ENCODE results near the gene TRMT6.
A peak's percentile ranks its signal among the peaks of the same experiment; 100 is the strongest.

TRMT6 gene, protein sequence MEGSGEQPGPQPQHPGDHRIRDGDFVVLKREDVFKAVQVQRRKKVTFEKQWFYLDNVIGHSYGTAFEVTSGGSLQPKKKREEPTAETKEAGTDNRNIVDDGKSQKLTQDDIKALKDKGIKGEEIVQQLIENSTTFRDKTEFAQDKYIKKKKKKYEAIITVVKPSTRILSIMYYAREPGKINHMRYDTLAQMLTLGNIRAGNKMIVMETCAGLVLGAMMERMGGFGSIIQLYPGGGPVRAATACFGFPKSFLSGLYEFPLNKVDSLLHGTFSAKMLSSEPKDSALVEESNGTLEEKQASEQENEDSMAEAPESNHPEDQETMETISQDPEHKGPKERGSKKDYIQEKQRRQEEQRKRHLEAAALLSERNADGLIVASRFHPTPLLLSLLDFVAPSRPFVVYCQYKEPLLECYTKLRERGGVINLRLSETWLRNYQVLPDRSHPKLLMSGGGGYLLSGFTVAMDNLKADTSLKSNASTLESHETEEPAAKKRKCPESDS

GRCh38 chr20:5950271-5951031 is at the start of gene TRMT6, which contains the start of gene MCM8:
Gene TRMT6 (minus strand): TSS chr20:5950533. CDS start chr20:5950405, 128 bp downstream.
Gene MCM8 (plus strand): TSS chr20:5950652. CDS start chr20:5952016, 1,364 bp downstream.
- ATAC-seq, result peak; percentile 87 to 88

- no peak for ATAC-seq
These were observed 49.5 kb upstream of the TRMT6 start for GRCh38 chr20:5999783-6000182.

DNA sequence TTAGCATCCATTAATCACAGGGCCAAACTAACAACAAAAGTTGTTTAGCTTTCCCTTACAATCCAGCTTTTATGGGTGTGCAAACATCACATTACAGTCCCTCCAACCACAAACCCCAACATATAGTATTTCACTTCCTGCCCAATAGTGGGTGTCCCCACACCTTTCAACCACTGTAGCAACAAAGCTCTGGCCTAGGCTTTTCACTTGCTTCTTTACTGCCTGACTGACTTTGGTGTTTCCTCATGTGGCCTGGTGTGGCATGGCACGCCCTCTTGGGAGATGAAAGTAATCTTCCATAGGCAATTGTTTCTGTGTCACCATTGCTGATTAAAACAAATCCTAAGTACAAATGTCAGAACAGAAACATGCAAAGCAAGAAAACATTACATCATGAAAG is 46.4 kb upstream of the TRMT6 start:
- ATAC-seq, result peak; percentile 51 to 78

DNA sequence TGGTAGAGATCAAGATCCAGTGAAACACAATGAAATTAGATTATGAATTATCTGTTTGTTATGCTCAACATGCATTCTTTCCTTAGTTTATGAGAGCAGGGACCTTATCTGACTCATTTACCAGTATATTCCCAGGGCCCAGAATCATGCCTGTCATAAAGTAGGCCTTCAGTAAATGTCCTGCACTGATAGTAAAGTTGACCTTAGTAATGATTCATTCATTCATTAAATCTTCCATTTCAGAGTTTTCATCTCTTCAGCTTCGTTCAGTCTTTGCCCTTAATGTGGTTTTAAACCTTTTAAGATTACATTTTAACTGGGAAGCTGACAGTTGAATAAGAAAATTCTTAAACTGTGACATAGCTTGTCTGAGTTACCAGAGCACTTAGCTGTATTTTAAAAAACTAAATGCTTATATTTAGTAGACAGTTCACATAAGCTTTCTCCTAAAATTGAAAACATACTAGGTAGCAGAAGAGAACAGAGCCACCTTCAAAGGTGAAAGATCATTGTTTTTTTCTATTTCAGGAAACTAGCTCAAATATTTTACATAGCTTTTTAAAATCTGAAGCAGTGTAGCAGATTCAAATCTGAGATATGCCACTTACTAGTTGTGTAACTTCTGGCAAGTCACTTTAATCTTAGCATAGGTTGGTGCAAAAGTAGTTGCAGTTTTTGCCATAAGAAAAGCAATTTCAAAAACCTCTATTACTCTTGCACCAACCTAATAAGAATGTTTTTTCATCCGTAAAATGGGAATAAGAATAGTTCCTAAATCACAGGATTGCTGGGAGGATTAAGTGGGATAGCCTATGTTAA is 41.5 kb upstream of the TRMT6 start:
- no peak for ATAC-seq

DNA sequence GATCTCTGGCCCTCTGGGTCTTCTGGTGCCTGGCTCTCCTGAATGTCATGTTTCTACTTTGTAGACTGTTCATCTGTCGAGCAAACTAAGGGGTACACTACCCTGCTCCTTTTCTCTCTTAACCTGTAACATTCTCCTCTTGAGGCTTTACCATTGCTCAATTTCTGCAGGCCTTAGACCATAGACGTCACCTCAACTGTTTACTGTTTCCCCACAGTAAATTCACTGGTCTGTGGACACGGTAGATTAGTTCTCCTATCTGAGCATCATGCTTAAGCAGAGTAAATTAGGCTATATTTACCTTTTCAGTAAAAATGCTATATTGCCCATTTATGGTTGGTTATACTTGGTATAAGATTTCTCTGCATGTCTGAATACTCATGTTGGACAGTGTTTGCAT is 40.6 kb upstream of the TRMT6 start:
- no peak for ATAC-seq

DNA sequence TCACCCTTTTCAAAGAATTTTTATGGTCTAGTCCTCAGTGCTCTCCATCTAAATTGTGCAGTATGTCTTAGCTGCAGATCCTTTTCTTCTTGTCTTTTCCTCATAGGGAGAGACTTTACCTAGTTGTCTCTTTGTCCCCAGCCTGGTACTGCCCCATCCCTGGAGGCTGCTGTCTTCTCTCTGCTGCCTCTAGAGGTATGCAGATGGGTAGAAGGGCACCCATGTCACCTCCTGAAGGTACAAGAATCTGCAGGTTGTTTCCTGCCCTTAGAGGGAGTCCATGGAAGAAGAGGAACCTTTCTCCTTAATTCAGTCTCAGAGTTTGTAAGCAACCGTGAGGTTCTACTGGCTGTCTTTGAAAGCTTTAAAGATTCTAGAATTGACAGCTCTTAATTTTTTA is 39.2 kb upstream of the TRMT6 start:
- peak in 1 of 2 donors; percentile 33 for ATAC-seq

- ATAC-seq, result no peak
These were observed 37.0 kb upstream of the TRMT6 start for GRCh38 chr20:5987383-5987782.

GRCh38 chr20:5980720-5981538 is 30.6 kb upstream of the TRMT6 start:
- ATAC-seq, result no peak

- no peak for ATAC-seq
These were observed 29.5 kb upstream of the TRMT6 start for GRCh38 chr20:5979801-5980200.

- no peak for ATAC-seq
These were observed 27.6 kb upstream of the TRMT6 start for GRCh38 chr20:5977975-5978374.

- no peak for ATAC-seq
These were observed 26.9 kb upstream of the TRMT6 start for GRCh38 chr20:5977223-5977622.

DNA sequence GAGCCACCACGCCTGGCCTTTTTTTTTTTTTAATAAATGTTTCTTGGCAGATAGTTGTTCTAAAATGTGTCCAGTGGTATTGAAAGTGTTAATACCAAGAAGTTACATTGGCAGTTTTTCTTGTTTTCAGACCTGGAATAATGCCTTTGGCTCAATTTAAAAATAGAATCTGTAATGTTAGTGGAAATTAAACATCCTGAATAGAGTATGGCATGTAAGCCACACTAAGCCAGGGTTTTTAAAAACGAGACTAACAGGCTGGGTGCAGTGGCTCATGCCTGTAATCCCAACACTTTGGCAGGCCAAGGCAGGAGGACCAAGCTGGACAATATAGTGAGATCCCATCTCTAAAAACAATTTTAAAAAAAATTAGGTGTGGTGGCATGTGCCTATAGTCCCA is 25.4 kb upstream of the TRMT6 start:
- no peak for ATAC-seq

DNA sequence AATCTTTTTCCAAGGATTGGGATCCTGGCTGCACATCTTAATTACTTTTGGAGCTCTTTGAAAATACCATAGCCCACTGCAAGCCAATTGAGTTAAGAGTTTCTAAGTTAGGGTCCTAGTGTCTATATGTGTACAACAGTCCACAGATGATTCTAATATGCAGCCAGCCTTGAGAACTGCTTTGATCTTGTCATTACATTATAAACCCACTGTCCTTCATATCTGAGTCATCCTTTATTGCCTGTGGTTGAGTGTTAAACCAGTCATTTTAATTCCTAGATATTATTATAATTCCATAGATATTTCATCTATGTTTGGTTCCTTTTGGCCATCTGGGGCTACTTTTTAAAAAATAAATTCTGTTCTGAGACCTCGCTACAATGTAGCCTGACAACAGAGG is 24.2 kb upstream of the TRMT6 start:
- ATAC-seq, result no peak

- no peak for ATAC-seq
These were observed 23.6 kb upstream of the TRMT6 start for GRCh38 chr20:5973971-5974370.

- no peak for ATAC-seq
These were observed 22.8 kb upstream of the TRMT6 start for GRCh38 chr20:5973172-5973571.

GRCh38 chr20:5971203-5971602 is 20.9 kb upstream of the TRMT6 start:
- no peak for ATAC-seq

DNA sequence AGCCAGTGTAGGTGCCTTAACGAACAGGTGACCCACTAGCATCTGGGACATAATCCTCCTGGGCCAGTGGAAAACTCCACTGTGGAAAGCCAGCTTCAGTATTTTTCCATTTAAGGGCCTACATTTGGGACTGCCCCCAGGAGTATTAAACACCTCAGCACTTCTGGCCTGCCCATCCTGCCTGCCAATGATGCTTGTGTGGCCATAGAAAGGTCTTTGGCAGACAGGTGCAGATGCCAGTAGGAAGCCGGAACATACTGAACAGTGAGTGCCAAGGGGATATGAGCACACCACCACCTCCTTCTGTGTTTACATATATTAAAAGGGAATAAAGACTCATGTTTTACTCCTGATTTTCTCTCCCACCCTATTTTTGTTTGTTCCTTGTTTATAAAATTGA is 20.0 kb upstream of the TRMT6 start:
- ATAC-seq, result no peak

- ATAC-seq, result no peak
These were observed 19.6 kb upstream of the TRMT6 start for GRCh38 chr20:5969940-5970339.

- ATAC-seq, result no peak
These were observed 19.1 kb upstream of the TRMT6 start for GRCh38 chr20:5969348-5969935.

DNA sequence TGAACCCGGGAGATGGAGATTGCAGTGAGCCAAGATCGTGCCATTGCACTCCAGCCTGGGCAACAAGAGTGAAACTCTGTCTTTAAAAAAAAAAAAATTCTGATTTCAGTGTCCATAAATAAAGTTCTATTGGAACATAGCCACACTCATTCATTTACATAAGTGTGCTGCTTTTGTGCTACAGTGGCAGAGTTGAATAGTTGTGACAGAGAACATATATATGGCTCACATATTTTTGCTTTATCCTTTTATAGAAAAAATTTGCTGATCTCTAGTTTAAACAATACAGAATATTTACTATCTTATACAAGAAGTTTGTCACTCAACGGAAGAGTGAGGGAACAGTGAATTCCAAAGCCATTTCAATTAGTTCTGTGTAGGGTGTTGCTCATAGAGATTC is 18.1 kb upstream of the TRMT6 start:
- ATAC-seq, result no peak

DNA sequence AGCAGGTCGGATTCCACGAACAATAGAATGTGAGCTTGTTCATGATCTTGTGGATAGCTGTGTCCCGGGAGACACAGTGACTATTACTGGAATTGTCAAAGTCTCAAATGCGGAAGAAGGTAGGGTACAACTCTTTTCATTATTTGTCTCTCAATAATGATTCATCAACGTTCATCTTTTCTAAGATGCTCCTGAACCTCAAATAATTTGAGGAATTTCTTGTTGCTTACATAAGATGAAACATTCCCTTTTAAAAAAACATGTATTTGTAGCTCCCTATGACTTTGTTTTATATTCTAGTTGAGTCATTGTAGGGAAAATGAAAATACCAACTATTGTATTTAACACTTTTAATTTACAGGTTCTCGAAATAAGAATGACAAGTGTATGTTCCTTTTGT is 17.1 kb upstream of the TRMT6 start:
- no peak for ATAC-seq

DNA sequence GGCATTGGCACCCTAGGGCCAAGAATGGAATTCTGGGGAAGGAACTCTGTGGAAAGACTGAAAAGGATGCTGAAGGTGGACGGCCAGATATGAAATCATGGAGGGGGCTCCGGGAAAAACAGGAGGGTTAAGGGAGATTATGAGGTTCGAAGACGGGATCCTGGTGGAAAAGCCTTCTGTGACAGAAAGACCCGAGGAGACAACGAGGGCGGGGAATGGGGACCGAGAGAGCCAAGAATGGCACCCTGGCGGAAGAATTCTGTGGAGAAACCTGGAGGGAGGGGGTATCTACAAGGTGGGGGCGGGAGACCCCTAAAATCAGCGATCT is 426 bp downstream of the TRMT6 start:
- ATAC-seq, result no peak

Measured in activated CD4-positive, CD25-positive, alpha-beta regulatory T cell treated with anti-CD3 and anti-CD28 coated beads, Interleukin-2, amount 50 U/mL, for 24 hours (primary cell).